ENCODE results near the gene VASN. TPM values are rescaled to one million over a fixed set of nuclear protein-coding genes. Genes with fewer than 3 reads are reported as not detected.

The VASN gene
- total and polyA plus RNA-seq, 8 donors = 3.7 to 25.6 (median 10.9) TPM

DNA sequence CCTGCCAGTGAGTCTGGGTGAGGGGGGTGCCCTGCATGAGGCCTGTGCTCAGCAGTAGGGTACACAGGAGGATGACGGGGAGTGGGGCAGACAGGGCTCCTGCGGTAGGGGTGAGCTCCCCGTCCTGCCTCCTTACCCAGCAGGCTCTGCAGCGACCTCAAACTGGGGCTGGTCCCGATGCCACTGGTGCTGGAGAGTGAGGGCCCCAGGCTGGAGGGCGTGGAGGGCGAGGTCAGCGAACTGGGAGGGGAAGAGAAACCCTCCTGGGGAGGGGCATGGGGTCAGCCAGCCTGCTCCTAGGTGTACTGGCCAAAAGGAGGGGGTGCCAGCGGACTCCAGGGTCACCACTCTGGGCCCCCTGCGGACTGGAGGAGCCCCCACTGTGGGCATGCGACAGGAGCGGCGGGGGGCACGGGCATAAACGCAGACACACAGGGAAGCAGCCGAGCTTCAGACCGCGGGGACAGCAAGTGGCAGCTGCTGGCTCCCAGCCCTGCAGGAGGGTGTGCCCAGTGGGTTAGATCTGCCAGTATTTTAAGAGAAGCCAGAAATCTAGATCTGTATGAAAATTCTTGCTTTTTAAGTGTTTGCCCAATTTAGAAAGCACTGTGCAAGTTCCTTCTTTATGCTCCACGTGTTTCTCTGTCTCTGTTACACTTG lies 9.0 kb upstream of the VASN start:
- no peak overlapping the region for H3K27ac ChIP-seq
- H3K36me3 ChIP-seq = peaks cover 34 to 94% (median 71%) of the 10 kb centered on the region in 4 donors
- DNase-seq = no peak
- no peaks in the 10 kb centered on the region for H3K9me3 ChIP-seq
- intact Hi-C loops (cut with DNase I; ENCODE audit: low total_unique reads) = no loop called here
- WGBS, 5 donors = 81 to 90% (median 88%) methylated on average over 17 to 19 of the region's 19 CpGs
- peaks cover 0 to 7% (median 3%) of the 10 kb centered on the region in 4 donors for H3K4me1 ChIP-seq
- no peaks in the 10 kb centered on the region for H3K27me3 ChIP-seq
- TF ChIP-seq, protein P1, sequence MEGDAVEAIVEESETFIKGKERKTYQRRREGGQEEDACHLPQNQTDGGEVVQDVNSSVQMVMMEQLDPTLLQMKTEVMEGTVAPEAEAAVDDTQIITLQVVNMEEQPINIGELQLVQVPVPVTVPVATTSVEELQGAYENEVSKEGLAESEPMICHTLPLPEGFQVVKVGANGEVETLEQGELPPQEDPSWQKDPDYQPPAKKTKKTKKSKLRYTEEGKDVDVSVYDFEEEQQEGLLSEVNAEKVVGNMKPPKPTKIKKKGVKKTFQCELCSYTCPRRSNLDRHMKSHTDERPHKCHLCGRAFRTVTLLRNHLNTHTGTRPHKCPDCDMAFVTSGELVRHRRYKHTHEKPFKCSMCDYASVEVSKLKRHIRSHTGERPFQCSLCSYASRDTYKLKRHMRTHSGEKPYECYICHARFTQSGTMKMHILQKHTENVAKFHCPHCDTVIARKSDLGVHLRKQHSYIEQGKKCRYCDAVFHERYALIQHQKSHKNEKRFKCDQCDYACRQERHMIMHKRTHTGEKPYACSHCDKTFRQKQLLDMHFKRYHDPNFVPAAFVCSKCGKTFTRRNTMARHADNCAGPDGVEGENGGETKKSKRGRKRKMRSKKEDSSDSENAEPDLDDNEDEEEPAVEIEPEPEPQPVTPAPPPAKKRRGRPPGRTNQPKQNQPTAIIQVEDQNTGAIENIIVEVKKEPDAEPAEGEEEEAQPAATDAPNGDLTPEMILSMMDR (IDR thresholded peaks at IDR 0.05) = no peak
- TF ChIP-seq EP300 (IDR thresholded peaks at IDR 0.05) (no peak), POLR2AphosphoS5 (IDR thresholded peaks at IDR 0.05) (no peak), POLR2A (IDR thresholded peaks at IDR 0.05) (no peak)
- H3K4me3 ChIP-seq = no peak overlapping the region

DNA sequence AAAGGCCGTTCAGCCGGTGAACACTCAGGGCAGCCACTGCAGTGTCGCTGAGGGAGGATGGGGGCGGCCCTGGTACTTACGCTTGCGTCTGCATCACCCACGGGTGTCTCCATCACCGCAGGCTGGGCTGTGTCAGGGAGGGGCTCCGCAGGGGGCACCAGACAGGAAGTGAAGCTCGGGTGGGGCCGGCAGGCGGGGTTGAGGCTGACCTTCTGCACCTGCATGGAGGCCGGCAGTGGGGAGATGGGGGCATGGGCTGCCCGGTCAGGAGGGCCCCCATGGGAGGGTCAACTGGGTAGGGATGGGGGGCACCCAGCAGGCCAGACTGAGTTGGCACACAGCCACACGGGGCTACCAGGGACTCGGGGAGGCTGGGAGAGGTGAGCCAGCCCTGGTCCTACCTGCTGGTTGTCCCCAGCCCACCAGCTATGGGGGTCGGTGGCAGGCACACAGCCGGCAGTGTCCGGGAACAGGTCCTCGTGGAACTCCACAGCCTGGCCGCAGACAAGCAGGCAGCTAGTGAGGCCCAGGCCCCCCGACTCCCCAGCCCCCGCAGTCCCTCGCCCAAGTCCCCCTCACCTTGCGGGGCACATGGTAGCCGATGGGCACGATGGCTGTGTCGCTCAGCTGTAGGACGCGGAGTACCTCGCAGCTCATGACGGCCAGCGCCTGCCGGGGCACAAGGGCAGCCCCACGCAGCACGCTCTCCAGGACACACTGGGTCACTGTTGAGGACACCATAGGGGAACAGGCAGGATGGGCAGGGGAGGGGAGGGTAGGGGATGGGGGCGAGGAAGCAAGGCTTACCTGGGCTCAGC lies 7.2 kb upstream of the VASN start:
- Histone ChIP-seq H3K27me3 (no peaks in the 10 kb centered on the region), H3K4me1 (peaks cover 0 to 11% (median 3%) of the 10 kb centered on the region in 4 donors), H3K27ac (no peak overlapping the region), H3K9me3 (no peaks in the 10 kb centered on the region), H3K4me3 (no peak overlapping the region), H3K36me3 (peaks cover 34 to 78% (median 58%) of the 10 kb centered on the region in 4 donors)
- intact Hi-C loops (cut with DNase I; ENCODE audit: low total_unique reads) = no loop called here
- no peak for DNase-seq
- TF ChIP-seq POLR2AphosphoS5 (IDR thresholded peaks at IDR 0.05) (no peak), EP300 (IDR thresholded peaks at IDR 0.05) (no peak)
- WGBS, 5 donors = 89 to 93% (median 91%) methylated on average over 22 to 37 of the region's 37 CpGs

DNA sequence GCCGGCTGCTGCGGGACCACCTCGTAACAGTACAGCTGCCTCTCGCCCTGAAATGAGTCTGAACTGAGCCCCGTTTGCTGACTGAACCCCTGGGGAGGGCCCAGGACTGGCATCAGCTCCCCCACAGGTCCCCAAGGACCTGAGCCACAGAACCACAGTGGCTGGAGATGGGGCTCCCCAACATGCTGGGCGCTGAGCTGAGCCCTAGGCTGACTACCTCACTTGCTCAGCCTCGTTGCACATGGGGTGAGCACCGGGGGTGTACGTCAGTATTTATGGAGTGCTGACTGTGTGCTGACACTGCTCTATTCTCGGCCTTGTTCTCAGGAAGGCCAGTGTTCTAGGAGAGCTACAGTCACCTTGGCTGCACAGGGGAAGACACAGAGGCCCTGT lies 6.6 kb upstream of the VASN start:
- no peak overlapping the region for H3K27ac ChIP-seq
- intact Hi-C loops (cut with DNase I; ENCODE audit: low total_unique reads) = no loop called here
- no peaks in the 10 kb centered on the region for H3K9me3 ChIP-seq
- peaks cover 34 to 75% (median 57%) of the 10 kb centered on the region in 4 donors for H3K36me3 ChIP-seq
- H3K27me3 ChIP-seq = no peaks in the 10 kb centered on the region
- DNase-seq = no peak
- H3K4me1 ChIP-seq = peaks cover 0 to 14% (median 8%) of the 10 kb centered on the region in 4 donors
- TF ChIP-seq, protein P1 (IDR thresholded peaks at IDR 0.05) = no peak
- 94 to 100% (median 96%) methylated on average over 8 to 10 of the region's 10 CpGs for WGBS, 5 donors
- H3K4me3 ChIP-seq = no peak overlapping the region

DNA sequence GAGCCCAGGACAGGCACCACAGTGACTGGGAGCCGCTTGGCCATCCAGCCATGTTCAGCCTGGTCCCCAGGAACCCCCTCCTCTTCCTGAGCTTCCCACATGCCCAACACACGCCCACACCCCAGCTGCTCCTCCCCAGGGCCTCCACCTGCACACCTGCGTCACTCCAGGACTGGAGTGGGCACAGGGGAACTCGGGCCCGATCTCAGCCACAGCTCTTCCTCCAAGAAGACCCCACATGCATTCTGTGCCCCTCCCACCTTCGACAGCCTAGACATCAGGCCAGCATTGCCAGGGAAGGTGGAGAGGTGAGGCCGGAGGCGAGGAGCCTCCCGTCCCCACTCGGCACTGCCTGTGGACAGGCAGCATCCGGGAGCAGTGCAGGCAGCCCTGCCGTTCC lies 6.0 kb upstream of the VASN start:
- 96 to 99% (median 98%) methylated on average over 9 to 12 of the region's 12 CpGs for WGBS, 5 donors
- TF ChIP-seq POLR2A (IDR thresholded peaks at IDR 0.05) (no peak), POLR2AphosphoS5 (IDR thresholded peaks at IDR 0.05) (no peak), EP300 (IDR thresholded peaks at IDR 0.05) (no peak)
- TF ChIP-seq, protein P1 (IDR thresholded peaks at IDR 0.05) = no peak
- DNase-seq = no peak
- Histone ChIP-seq H3K4me3 (no peak overlapping the region), H3K36me3 (peaks cover 34 to 69% (median 51%) of the 10 kb centered on the region in 4 donors), H3K9me3 (no peaks in the 10 kb centered on the region), H3K27ac (no peak overlapping the region), H3K4me1 (peaks cover 5 to 21% (median 13%) of the 10 kb centered on the region in 4 donors), H3K27me3 (no peaks in the 10 kb centered on the region)
- intact Hi-C loops (cut with DNase I; ENCODE audit: low total_unique reads) = no loop called here
